CD4-positive, alpha-beta T cell (primary cell): Measurements from ENCODE around the gene ROBO2. TPM values are rescaled to one million over a fixed set of nuclear protein-coding genes. Genes with fewer than 3 reads are reported as not detected.

Source experiments
- ATAC-seq: fragments of 200-7000 bp; cut with Tn5 transposase; one replicate; pipeline ENCODE4 v1.10.0; 2022; ENCODE audit warnings: mild to moderate bottlenecking; ENCODE audit not compliant: poor library complexity
- CTCF ChIA-PET: fragments of 350-600 bp; sonication (Branson Sonifier 250); formaldehyde crosslinking; loops from one replicate; lab custom pipeline; 2021; ENCODE audit warnings: antibody characterized with exemption, inconsistent platforms; lab: Charles Lee
- POLR2A ChIA-PET: fragments of 350-600 bp; sonication (Branson Sonifier 250); formaldehyde crosslinking; loops from one replicate; lab custom pipeline; 2021; ENCODE audit warnings: antibody characterized with exemption, inconsistent platforms; lab: Charles Lee
- DNase-seq, 14 experiments: peaks; one replicate each; pipeline ENCODE4 v3.0.0-alpha.2; 2013 to 2020; ENCODE audit warnings: mixed read lengths in 2 of 14
- H3K27ac ChIP-seq, 2 donors: one replicate each; pipeline versions ENCODE4 v1.5.1 to v1.7.0; 2013; ENCODE audit warnings: low read length in 2 of 2, low read depth in 1 of 2, mild to moderate bottlenecking in 1 of 2
- H3K27me3 ChIP-seq, 2 experiments: 1 replicate in 1 of 2; 2 replicates in 1 of 2; pipeline versions ENCODE4 v1.6.1 to v1.7.0; 2013; ENCODE audit warnings: low read length in 2 of 2, control low read depth in 1 of 2, mild to moderate bottlenecking in 1 of 2, moderate library complexity in 1 of 2; ENCODE audit not compliant: insufficient read depth in 2 of 2, control insufficient read depth in 1 of 2
- H3K36me3 ChIP-seq: one replicate; pipeline ENCODE4 v1.6.1; 2013; ENCODE audit warnings: low read length, control low read depth; ENCODE audit not compliant: insufficient read depth
- H3K4me1 ChIP-seq: one replicate; pipeline ENCODE4 v1.6.1; 2013; ENCODE audit warnings: low read length, control low read depth; ENCODE audit not compliant: insufficient read depth
- H3K4me3 ChIP-seq: one replicate; pipeline ENCODE4 v1.5.1; 2013; ENCODE audit warnings: mild to moderate bottlenecking, low read length, moderate library complexity
- H3K9me3 ChIP-seq, 2 experiments: 1 replicate in 1 of 2; 2 replicates in 1 of 2; pipeline versions ENCODE4 v1.6.1 to v1.7.0; 2013; ENCODE audit warnings: low read length in 2 of 2, mild to moderate bottlenecking in 2 of 2, control low read depth in 1 of 2, moderate library complexity in 1 of 2; ENCODE audit not compliant: control insufficient read depth in 1 of 2, insufficient read depth in 1 of 2
- H3K27ac Mint-ChIP-seq: one replicate; pipeline ENCODE4 v1.8.0; 2020; ENCODE audit warnings: mixed read lengths
- H3K27me3 Mint-ChIP-seq: one replicate; pipeline ENCODE4 v1.8.0; 2021; ENCODE audit warnings: mixed read lengths
- H3K36me3 Mint-ChIP-seq: one replicate; pipeline ENCODE4 v1.8.0; 2021; ENCODE audit warnings: low read depth, mixed read lengths
- H3K4me1 Mint-ChIP-seq: one replicate; pipeline ENCODE4 v1.8.0; 2021; ENCODE audit warnings: low read depth, mixed read lengths
- H3K4me3 Mint-ChIP-seq: one replicate; pipeline ENCODE4 v1.8.0; 2020; ENCODE audit warnings: mild to moderate bottlenecking, mixed read lengths
- H3K9me3 Mint-ChIP-seq: one replicate; pipeline ENCODE4 v1.8.0; 2020; ENCODE audit warnings: mixed read lengths
- intact Hi-C, 2 experiments: fragments of 100-400 bp; cut with DNase I in 1 of 2; cut with micrococcal nuclease in 1 of 2; formaldehyde crosslinking; loops; one replicate each; pipeline versions ENCODE4 v1.15.1 to v1.9.0; 2023 to 2025; cut with DNase I, micrococcal nuclease
- total RNA-seq, 174 experiments: library from RNA in 2 of 174; stranded (reverse) in 2 of 174; gene quantifications; one replicate each; pipeline ENCODE4 v1.2.3 and lab custom pipeline; 2021 to 2026
- TF ChIP-seq, protein P1 (sequence below): fragments of 200-600 bp; IDR thresholded peaks from one replicate; pipeline ENCODE4 v1.8.0; 2022; ENCODE audit warnings: antibody characterized with exemption, mild to moderate bottlenecking

The ROBO2 gene
- total RNA-seq, 2 experiments from 2014 or later, result not detected

DNA sequence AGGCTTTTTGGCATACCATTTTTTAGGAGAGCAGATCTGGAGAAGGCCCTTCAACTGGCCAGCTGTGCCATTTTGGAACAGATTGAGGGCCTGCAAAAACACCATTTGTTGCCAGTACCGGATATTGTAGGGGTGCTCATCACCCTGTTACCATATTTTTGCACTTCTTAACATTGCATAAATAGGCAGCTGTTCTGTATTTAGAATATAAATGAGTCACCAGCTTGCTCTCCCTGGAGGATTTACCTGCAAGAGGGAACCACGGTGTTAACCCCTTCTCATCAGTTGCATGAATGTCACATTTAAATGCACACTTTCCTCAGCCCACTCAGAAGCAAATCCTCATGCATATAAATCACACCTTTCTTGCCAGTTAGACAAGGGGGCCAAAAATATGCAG lies 435.6 kb downstream of the ROBO2 start:
- Histone ChIP-seq H3K36me3 (no peaks in the 10 kb centered on the region), H3K9me3 (peaks cover 5 to 12% of the 10 kb centered on the region in 2 experiments), H3K27me3 (no peaks in the 10 kb centered on the region), H3K27ac (no peak overlapping the region), H3K4me3 (no peak overlapping the region), H3K4me1 (no peaks in the 10 kb centered on the region)
- no peaks in the 10 kb centered on the region for H3K36me3 Mint-ChIP-seq
- no peaks in the 10 kb centered on the region for H3K4me1 Mint-ChIP-seq
- ChIA-PET POLR2A (no interaction called here), CTCF (no interaction called here)
- ATAC-seq, result no peak
- no peak for DNase-seq
- H3K27ac Mint-ChIP-seq, result no peak overlapping the region
- no peaks in the 10 kb centered on the region for H3K27me3 Mint-ChIP-seq
- H3K4me3 Mint-ChIP-seq, result no peak overlapping the region
- H3K9me3 Mint-ChIP-seq, result peaks cover 12% of the 10 kb centered on the region
- TF ChIP-seq, protein P1, sequence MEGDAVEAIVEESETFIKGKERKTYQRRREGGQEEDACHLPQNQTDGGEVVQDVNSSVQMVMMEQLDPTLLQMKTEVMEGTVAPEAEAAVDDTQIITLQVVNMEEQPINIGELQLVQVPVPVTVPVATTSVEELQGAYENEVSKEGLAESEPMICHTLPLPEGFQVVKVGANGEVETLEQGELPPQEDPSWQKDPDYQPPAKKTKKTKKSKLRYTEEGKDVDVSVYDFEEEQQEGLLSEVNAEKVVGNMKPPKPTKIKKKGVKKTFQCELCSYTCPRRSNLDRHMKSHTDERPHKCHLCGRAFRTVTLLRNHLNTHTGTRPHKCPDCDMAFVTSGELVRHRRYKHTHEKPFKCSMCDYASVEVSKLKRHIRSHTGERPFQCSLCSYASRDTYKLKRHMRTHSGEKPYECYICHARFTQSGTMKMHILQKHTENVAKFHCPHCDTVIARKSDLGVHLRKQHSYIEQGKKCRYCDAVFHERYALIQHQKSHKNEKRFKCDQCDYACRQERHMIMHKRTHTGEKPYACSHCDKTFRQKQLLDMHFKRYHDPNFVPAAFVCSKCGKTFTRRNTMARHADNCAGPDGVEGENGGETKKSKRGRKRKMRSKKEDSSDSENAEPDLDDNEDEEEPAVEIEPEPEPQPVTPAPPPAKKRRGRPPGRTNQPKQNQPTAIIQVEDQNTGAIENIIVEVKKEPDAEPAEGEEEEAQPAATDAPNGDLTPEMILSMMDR, result no peak
- intact Hi-C loops, result no loop called here

DNA sequence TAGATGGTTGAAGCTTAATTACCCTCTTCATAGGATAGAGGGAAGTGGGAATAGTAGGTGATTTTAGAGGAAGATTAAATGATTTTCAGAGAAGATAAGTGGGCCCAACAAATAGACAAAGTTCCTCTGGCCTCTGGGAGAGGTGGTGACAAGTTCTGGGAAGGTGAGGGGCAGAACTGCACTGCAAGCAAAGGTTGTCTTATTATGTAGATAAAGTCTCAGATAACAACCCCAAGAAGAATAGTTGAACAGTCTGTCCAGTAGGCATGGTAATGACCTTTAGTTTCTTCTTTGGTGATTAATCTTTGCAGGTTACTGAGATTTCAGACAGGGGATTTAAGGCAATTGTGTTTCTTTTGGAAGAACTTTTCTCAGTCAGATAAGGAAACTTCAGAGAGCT lies 439.1 kb downstream of the ROBO2 start:
- TF ChIP-seq, protein P1, result no peak
- ChIA-PET CTCF (no interaction called here), POLR2A (no interaction called here)
- H3K36me3 ChIP-seq, result no peaks in the 10 kb centered on the region
- ATAC-seq (no peak), DNase-seq (no peak)
- Mint-ChIP-seq H3K4me1 (no peaks in the 10 kb centered on the region), H3K27ac (no peak overlapping the region), H3K36me3 (no peaks in the 10 kb centered on the region), H3K27me3 (no peaks in the 10 kb centered on the region), H3K9me3 (peaks cover 10% of the 10 kb centered on the region), H3K4me3 (no peak overlapping the region)
- intact Hi-C loops, result no loop called here
- H3K9me3 ChIP-seq, result peaks cover 2 to 5% of the 10 kb centered on the region in 2 experiments
- no peak overlapping the region for H3K4me3 ChIP-seq
- no peaks in the 10 kb centered on the region for H3K27me3 ChIP-seq
- H3K27ac ChIP-seq, result no peak overlapping the region
- no peaks in the 10 kb centered on the region for H3K4me1 ChIP-seq

DNA sequence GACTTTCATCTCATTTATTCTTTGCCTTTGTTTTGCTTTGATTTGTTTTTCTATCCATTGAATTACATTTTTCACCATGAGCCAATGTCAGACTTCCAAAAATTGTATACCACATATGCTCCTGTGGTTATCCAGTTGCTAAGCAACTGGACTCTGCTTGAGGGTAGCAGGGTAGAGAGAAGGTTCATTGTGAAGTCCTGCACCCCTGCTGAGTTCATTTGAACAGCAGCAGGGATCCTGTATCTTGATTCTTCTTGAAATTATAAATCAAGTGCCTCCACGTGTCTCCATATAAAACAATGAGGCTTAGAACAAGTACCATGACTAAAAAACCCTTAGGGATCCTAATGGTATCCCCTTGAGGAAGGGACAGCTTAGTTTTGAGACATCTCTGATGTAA lies 449.3 kb downstream of the ROBO2 start:
- DNase-seq (no peak), ATAC-seq (no peak)
- H3K4me1 Mint-ChIP-seq, result no peaks in the 10 kb centered on the region
- H3K9me3 Mint-ChIP-seq, result peaks cover 13% of the 10 kb centered on the region
- TF ChIP-seq, protein P1, result no peak
- H3K27me3 Mint-ChIP-seq, result no peaks in the 10 kb centered on the region
- H3K9me3 ChIP-seq, result peaks cover 5 to 7% of the 10 kb centered on the region in 2 experiments
- H3K27ac Mint-ChIP-seq, result no peak overlapping the region
- H3K27me3 ChIP-seq, result no peaks in the 10 kb centered on the region
- POLR2A ChIA-PET, result no interaction called here
- CTCF ChIA-PET, result interaction anchor here (0.6 kb wide), 1 partner anchor 698 kb away, joined by 3 read pairs; no protein-coding TSS in a partner anchor
- no peaks in the 10 kb centered on the region for H3K36me3 Mint-ChIP-seq
- no peaks in the 10 kb centered on the region for H3K36me3 ChIP-seq
- H3K4me3 ChIP-seq, result no peak overlapping the region
- intact Hi-C loops, result no loop called here
- H3K27ac ChIP-seq, result no peak overlapping the region
- H3K4me3 Mint-ChIP-seq, result no peak overlapping the region
- no peaks in the 10 kb centered on the region for H3K4me1 ChIP-seq
